ENCODE results near the gene SMARCC1.

DNA sequence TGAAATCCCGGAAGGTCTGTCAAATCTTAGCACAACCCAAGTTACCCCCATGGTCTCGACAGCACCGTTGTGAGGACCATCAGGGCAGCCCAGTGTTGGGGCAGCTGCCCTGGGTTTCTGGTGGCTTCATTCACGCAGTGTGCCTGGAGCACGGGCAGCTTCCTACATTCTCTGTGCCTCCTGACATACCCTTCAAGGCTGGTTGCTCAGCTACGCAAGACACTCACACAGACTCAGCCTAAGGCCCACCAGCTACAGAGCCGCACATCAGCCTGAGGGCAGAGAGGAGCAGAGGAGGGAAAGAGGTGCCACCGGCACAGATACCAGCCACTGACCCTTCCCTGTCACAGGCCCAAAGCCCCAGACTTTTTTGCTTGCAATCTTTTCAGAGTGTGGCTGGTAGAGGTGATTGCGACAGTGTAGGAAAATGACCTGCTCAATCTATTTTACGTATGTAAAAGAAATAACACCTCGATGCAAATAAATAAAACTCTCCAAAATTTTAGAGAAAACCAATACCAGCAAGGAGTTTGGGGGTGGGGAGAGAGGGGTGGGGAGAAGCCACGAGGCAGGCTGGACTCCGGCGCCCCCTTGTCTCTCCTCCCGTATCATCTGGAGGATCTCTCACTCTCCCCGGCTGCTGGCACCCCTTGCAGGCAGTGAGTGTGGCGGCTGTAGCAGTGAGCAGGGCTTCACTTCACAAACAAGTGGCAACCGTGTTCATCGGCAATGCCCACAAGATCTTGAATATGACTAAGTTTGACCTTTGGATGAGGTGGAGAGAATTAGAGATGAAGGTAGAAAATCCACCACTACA lies 215.8 kb downstream of the SMARCC1 start:
- TF ChIP-seq, protein P1, sequence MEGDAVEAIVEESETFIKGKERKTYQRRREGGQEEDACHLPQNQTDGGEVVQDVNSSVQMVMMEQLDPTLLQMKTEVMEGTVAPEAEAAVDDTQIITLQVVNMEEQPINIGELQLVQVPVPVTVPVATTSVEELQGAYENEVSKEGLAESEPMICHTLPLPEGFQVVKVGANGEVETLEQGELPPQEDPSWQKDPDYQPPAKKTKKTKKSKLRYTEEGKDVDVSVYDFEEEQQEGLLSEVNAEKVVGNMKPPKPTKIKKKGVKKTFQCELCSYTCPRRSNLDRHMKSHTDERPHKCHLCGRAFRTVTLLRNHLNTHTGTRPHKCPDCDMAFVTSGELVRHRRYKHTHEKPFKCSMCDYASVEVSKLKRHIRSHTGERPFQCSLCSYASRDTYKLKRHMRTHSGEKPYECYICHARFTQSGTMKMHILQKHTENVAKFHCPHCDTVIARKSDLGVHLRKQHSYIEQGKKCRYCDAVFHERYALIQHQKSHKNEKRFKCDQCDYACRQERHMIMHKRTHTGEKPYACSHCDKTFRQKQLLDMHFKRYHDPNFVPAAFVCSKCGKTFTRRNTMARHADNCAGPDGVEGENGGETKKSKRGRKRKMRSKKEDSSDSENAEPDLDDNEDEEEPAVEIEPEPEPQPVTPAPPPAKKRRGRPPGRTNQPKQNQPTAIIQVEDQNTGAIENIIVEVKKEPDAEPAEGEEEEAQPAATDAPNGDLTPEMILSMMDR (conservative IDR thresholded peaks at IDR 0.05; ENCODE audit: low read depth, low read length): no peak
- TF ChIP-seq POLR2A (IDR thresholded peaks at IDR 0.05; ENCODE audit: low read depth, low read length) (no peak), MAFK (IDR thresholded peaks at IDR 0.05; ENCODE audit: low read depth, low read length) (no peak), MXI1 (IDR thresholded peaks at IDR 0.05; ENCODE audit: borderline replicate concordance, low read depth, low read length) (no peak)
